K562 (cell line): ENCODE results near the gene ARHGAP4. TPM values are rescaled to one million over a fixed set of nuclear protein-coding genes. Genes with fewer than 3 reads are reported as not detected.

Experiments
- CCNT2 ChIP-seq: IDR thresholded peaks from 2 replicates; pipeline ENCODE4 v1.6.1; 2011; ENCODE audit warnings: borderline replicate concordance, low read depth, mild to moderate bottlenecking, moderate library complexity, mixed read lengths, low read length; ENCODE audit not compliant: insufficient read length; ENCODE audit errors: extremely low read depth
- HDAC1 ChIP-seq, 2 experiments: fragments of 450-650 bp; IDR thresholded peaks; 2 replicates each; pipeline ENCODE4 v1.6.1; 2016 to 2017; ENCODE audit warnings: inconsistent platforms in 1 of 2, mild to moderate bottlenecking in 1 of 2, moderate library complexity in 1 of 2
- HMG20A ChIP-seq: fragments of 450-650 bp; formaldehyde crosslinking; conservative IDR thresholded peaks from 2 replicates; pipeline ENCODE4 v1.4.0; 2020; ENCODE audit warnings: mild to moderate bottlenecking, mixed read lengths
- SREBF1 ChIP-seq: fragments of 150-350 bp; IDR thresholded peaks from 2 replicates; pipeline ENCODE4 v1.6.1; 2014; ENCODE audit warnings: antibody characterized with exemption, low read depth, low read length, borderline replicate concordance
- ZFP1 ChIP-seq: fragments of 450-650 bp; formaldehyde crosslinking; IDR thresholded peaks from 2 replicates; pipeline ENCODE4 v1.4.0; 2020; ENCODE audit warnings: mild to moderate bottlenecking, mixed read lengths
- ZNF3 ChIP-seq: fragments of 250-450 bp; sonication (Bioruptor Pico); IDR thresholded peaks from 2 replicates; pipeline ENCODE4 v1.5.0; 2021; ENCODE audit warnings: mild to moderate bottlenecking, moderate library complexity
- ZNF436 ChIP-seq: fragments of 250-450, 450-650 bp; sonication (Bioruptor Pico); formaldehyde crosslinking; IDR thresholded peaks from 2 replicates; pipeline ENCODE4 v1.7.0; 2020; ENCODE audit warnings: mild to moderate bottlenecking
- ZNF695 ChIP-seq: fragments of 450-650 bp; formaldehyde crosslinking; IDR thresholded peaks from 2 replicates; pipeline ENCODE4 v1.4.0; 2020; ENCODE audit warnings: mild to moderate bottlenecking, moderate library complexity
- polyA plus RNA-seq, 8 experiments: library from polyadenylated mRNA; depleted of rRNA in 4 of 8; stranded (reverse) in 5 of 8; unstranded in 3 of 8; fragments of >200 nt; fragmentation: Nextera tagmentation in 2 of 8; fragmentation: Illumina TruSeq in 1 of 8; extraction: Ambion mirVana in 2 of 8; extraction: Trizol in 1 of 8; gene quantifications; 2 replicates each; pipeline versions ENCODE4 v1.2.1 to v1.2.3, GENCODE V29; 2011 to 2014; ENCODE audit warnings: inconsistent platforms in 1 of 8, missing spikeins in 1 of 8
- total RNA-seq, 7 experiments: library from RNA; depleted of rRNA in 6 of 7; stranded (reverse); fragments of >200 nt in 6 of 7; fragmentation: Illumina TruSeq in 2 of 7; extraction: Trizol in 2 of 7; gene quantifications; 2 replicates each; pipeline versions ENCODE4 v1.2.1 to v1.2.3, GENCODE V29; 2011 to 2021; ENCODE audit warnings: low replicate concordance in 1 of 7
- TF ChIP-seq, protein P1 (sequence below): IDR thresholded peaks from 2 replicates; pipeline ENCODE4 v1.6.1; 2011; ENCODE audit warnings: borderline replicate concordance, low read depth, mild to moderate bottlenecking, moderate library complexity, low read length; ENCODE audit not compliant: insufficient read depth, poor library complexity, severe bottlenecking
- TF ChIP-seq, protein P2 (sequence below): fragments of 250-450 bp; sonication (Bioruptor Pico); IDR thresholded peaks from 2 replicates; pipeline ENCODE4 v1.4.0; 2020; ENCODE audit warnings: mild to moderate bottlenecking, moderate library complexity, borderline replicate concordance
- TF ChIP-seq, protein P3 (sequence below): fragments of 450-650 bp; IDR thresholded peaks from 2 replicates; pipeline ENCODE4 v1.6.1; 2016; ENCODE audit warnings: borderline replicate concordance
- TF ChIP-seq, protein P4 (sequence below): fragments of 450-650 bp; formaldehyde crosslinking; IDR thresholded peaks from 2 replicates; pipeline ENCODE4 v1.4.0; 2022; ENCODE audit warnings: missing genetic modification characterization
- TF ChIP-seq, protein P5 (sequence below): sonication (generic); formaldehyde crosslinking; IDR thresholded peaks from 2 replicates; pipeline ENCODE4 v1.8.0; 2022; ENCODE audit warnings: mild to moderate bottlenecking, low read depth, missing genetic modification reagents

The ARHGAP4 gene
- total and polyA plus RNA-seq, 9 of the 15 experiments (the other 6 are each of a cell fraction or from before 2014, with no cell fraction given) = 0.30 to 81.8 (median 13.5) TPM

DNA sequence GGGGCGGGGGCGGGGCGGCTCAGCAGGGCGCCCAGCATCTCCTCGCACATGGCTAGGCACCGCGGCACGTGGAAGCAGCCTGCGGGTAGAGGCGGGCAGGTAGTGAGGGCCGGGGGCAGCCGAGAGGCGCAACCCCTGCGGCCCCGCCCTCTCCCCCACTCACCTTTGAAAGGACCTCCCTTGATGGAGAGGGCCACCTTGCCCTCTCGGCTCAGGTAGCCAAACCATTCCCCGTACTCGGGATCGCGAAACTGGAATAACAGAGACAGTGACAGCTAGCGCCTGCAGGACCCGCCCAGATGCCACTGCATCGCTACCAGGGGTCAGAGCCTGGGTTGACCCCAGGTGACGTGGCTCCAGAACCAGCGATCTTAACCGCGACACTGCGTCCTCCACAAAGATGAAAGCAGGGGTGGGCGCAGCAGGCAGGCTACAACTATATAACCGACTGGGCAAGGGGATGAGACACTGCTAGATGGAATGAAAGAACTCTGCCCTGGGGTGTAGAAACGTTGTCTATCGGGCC lies 9.3 kb upstream of the ARHGAP4 start (continued):
- TF ChIP-seq, protein P1, sequence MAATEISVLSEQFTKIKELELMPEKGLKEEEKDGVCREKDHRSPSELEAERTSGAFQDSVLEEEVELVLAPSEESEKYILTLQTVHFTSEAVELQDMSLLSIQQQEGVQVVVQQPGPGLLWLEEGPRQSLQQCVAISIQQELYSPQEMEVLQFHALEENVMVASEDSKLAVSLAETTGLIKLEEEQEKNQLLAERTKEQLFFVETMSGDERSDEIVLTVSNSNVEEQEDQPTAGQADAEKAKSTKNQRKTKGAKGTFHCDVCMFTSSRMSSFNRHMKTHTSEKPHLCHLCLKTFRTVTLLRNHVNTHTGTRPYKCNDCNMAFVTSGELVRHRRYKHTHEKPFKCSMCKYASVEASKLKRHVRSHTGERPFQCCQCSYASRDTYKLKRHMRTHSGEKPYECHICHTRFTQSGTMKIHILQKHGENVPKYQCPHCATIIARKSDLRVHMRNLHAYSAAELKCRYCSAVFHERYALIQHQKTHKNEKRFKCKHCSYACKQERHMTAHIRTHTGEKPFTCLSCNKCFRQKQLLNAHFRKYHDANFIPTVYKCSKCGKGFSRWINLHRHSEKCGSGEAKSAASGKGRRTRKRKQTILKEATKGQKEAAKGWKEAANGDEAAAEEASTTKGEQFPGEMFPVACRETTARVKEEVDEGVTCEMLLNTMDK = no peak
- TF ChIP-seq HDAC1 (IDR thresholded peaks at IDR 0.05) (0 out of 4 replicates have a peak, but pooled peaks of 1 of the 2 experiments have one; percentile 36), SREBF1 (no peak), ZNF695 (CRISPR knock-in tag) (no peak), ZFP1 (CRISPR knock-in tag) (no peak), CCNT2 (peak; percentile 4), ZNF3 (no peak), ZNF436 (no peak), HMG20A (CRISPR knock-in tag) (no peak)
- TF ChIP-seq, protein P2, sequence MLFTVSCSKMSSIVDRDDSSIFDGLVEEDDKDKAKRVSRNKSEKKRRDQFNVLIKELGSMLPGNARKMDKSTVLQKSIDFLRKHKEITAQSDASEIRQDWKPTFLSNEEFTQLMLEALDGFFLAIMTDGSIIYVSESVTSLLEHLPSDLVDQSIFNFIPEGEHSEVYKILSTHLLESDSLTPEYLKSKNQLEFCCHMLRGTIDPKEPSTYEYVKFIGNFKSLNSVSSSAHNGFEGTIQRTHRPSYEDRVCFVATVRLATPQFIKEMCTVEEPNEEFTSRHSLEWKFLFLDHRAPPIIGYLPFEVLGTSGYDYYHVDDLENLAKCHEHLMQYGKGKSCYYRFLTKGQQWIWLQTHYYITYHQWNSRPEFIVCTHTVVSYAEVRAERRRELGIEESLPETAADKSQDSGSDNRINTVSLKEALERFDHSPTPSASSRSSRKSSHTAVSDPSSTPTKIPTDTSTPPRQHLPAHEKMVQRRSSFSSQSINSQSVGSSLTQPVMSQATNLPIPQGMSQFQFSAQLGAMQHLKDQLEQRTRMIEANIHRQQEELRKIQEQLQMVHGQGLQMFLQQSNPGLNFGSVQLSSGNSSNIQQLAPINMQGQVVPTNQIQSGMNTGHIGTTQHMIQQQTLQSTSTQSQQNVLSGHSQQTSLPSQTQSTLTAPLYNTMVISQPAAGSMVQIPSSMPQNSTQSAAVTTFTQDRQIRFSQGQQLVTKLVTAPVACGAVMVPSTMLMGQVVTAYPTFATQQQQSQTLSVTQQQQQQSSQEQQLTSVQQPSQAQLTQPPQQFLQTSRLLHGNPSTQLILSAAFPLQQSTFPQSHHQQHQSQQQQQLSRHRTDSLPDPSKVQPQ (CRISPR knock-in tag) = no peak
- TF ChIP-seq, protein P3, sequence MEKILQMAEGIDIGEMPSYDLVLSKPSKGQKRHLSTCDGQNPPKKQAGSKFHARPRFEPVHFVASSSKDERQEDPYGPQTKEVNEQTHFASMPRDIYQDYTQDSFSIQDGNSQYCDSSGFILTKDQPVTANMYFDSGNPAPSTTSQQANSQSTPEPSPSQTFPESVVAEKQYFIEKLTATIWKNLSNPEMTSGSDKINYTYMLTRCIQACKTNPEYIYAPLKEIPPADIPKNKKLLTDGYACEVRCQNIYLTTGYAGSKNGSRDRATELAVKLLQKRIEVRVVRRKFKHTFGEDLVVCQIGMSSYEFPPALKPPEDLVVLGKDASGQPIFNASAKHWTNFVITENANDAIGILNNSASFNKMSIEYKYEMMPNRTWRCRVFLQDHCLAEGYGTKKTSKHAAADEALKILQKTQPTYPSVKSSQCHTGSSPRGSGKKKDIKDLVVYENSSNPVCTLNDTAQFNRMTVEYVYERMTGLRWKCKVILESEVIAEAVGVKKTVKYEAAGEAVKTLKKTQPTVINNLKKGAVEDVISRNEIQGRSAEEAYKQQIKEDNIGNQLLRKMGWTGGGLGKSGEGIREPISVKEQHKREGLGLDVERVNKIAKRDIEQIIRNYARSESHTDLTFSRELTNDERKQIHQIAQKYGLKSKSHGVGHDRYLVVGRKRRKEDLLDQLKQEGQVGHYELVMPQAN = peak; percentile 71; the same call in 1 of the 2 replicates
- TF ChIP-seq, protein P4, sequence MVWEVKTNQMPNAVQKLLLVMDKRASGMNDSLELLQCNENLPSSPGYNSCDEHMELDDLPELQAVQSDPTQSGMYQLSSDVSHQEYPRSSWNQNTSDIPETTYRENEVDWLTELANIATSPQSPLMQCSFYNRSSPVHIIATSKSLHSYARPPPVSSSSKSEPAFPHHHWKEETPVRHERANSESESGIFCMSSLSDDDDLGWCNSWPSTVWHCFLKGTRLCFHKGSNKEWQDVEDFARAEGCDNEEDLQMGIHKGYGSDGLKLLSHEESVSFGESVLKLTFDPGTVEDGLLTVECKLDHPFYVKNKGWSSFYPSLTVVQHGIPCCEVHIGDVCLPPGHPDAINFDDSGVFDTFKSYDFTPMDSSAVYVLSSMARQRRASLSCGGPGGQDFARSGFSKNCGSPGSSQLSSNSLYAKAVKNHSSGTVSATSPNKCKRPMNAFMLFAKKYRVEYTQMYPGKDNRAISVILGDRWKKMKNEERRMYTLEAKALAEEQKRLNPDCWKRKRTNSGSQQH = no peak
- TF ChIP-seq, protein P5, sequence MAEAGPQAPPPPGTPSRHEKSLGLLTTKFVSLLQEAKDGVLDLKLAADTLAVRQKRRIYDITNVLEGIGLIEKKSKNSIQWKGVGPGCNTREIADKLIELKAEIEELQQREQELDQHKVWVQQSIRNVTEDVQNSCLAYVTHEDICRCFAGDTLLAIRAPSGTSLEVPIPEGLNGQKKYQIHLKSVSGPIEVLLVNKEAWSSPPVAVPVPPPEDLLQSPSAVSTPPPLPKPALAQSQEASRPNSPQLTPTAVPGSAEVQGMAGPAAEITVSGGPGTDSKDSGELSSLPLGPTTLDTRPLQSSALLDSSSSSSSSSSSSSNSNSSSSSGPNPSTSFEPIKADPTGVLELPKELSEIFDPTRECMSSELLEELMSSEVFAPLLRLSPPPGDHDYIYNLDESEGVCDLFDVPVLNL = no peak
